GM18502 (cell line): ENCODE results near the gene CEBPA.

ENCODE experiments used
- ATAC-seq: cut with Tn5 transposase; IDR thresholded peaks from one replicate; pipeline ENCODE4 v1.9.1; 2021; ENCODE audit warnings: mild to moderate bottlenecking; ENCODE audit not compliant: unreplicated experiment, poor library complexity

CEBPA gene

DNA sequence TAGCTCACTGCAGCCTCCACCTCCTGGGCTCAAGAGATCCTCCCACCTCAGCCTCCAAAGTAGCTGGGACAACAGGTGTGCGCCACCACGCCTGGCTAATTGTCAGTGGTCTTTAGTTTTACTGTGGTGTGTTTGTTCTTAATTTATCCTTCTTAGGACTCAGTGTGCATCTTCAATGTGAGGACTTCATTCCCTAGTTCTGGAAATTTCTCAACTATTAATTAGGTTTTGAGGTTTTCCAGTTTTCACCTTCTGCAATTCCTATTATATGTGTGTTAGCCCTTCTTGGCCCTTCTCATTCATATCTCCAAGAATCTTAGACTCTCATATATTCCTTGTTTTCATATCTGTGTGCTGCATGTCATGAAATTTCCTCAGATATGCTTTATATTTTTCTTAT, 44.5 kb downstream of the CEBPA start:
- ATAC-seq, result no peak

DNA sequence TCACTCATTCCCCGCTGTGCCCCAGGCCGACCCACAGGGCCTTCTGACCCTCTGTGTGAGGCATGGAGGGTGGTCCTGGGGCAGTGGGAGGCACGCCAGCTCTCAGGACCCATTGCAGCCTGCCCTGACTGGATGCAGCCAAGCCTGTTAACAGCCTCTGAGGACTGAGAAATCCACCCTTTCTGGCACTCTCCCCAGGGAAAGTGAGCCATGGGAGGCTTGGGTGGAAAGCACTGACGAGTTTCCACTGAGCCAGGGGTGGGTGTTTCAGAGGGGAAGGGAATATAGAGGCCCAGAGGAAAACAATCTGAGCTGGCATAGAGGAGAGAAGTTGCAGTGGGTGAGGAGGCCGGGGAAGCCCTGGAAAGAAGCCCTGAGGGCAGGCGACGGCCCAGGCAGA, 46.1 kb downstream of the CEBPA start:
- no peak for ATAC-seq

DNA sequence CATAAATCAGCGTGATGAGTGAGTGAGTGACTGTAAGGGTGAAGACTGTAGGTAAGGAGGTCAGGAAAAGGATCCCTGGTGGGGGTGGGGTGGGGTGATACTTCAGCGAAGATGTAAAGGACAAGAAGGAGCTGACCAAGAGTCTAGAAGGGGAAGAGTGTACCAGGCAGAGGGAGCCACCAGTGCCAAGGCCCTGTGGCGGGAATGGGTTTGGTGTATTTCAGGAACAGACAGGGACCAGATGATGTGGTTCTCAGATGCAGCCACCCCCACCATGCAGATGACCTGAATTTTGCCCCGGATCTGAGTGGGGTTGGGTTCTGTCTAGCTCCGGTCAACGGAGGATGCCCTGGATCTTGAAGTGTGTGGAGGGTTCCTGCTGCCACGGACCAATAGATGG, 46.6 kb downstream of the CEBPA start:
- ATAC-seq, result no peak

DNA sequence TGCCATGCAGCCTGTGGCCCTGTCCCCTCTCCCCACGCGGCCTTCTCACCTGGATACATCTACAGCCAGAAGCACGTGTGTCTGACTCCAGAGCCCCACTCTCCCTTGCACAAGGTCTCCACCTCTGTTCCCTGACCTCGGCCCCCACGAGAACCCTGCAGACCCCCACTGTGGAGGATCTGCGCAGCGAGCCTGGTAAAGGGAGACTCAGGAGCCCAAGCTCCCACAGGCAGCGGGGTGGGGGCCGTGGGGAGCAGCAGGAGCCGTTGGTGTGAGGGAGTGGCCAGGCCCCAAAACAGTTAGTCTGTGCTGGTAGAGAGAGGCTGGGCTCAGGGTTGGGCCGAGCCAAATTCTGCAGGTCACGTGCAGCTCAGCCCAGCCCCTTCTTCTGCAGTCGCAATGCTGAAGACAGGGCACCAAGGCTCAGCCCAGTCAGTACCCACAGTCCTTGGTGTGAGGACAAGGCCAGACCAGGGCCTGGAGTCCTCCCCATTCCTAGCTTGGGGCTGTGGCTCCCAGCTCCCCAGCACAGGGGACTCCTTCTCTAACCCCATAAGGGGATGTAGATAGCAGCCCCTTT, 48.0 kb downstream of the CEBPA start:
- no peak for ATAC-seq

DNA sequence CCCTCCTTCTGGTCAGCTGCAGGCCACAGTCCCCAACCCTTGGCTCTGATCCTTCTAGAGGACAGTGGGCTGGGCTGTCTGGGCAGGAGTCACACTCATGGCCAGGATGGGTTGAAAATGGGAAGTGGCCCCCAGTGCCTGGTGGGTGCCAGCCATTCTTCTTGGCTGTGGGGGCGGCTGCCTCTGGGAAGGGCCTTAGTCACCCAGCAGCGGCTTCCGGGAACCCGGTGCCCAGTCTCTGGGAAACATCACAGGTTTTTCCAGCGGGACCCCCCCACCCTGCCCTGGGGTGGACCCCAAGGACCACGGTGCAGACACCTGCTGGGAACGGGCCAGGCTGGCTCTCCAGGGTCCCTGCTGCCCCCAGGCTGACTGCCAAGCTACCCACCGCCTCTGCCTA, 49.4 kb downstream of the CEBPA start:
- no peak for ATAC-seq

DNA sequence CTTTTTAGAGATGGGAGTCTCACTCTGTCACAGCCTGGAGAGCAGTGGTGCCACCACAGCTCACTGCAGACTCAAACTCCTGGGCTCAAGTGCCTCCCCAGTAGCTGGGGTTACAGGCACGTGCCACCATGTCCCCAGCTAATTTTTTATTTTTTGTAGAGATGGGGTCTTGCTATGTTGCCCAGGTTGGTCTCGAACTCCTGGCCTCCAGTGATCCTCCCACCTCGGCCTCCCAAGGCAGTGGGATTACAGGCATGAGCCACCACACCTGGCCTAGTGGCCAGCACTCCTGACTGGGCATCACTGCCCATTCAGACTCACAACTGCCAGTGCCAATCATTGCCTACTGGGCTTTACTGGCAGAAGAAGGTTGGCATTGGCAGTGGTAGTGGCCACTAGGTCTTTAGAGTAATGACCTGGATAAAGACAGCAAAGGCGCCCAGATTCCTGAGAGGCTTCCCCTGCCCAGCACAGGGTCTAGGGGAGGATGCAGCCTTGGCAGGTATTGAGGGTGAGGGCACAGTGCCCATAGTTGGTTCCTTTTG, 49.8 kb downstream of the CEBPA start:
- ATAC-seq, result no peak

DNA sequence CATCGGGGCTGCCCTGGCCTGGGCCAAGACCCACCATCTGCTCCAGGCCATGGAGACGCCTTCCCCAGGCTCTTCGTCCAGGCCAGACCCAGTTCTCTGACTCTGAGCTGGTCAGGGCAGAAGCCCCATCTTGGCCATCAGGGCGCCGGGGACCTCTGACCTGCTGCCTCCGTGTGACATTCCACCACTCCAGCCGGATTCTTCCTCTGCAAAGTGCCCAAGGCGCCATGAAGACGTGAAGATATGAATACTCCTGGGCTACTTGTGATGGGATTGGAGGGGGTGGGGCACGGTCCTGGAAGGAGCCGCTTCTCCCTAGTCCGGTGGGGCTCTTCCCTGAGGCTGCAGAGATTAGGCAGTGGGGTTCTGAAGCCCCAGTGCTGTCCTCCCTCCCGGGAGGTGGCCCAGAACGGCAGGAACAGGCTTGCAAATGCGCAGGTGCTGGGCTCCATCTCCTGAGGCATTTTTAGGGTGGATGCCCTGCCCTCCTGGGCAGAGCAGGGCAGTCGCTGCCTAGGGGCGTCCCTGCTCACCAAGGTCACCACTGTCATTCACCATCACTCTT, 50.7 kb downstream of the CEBPA start:
- ATAC-seq, result no peak

DNA sequence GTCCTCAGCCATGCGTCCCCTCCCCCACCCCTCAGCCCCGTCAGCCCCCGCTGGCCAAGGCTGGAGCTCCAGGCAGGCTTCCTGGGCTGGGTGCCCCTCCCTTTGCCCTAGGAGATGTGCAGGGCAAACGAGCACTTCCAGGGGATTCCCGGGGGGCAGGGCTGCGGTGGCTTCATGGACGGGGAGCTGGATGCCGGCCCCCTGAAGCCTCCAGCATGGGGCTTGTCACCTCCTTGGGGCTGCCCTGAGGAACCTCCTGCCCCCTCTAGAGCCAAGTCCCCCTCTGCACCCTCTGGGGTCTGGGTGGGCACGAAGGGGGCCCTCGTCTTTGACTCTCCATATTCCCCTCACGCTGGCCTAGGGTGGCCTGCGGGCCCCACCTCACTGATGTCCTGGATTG, 51.3 kb downstream of the CEBPA start:
- ATAC-seq, result no peak

DNA sequence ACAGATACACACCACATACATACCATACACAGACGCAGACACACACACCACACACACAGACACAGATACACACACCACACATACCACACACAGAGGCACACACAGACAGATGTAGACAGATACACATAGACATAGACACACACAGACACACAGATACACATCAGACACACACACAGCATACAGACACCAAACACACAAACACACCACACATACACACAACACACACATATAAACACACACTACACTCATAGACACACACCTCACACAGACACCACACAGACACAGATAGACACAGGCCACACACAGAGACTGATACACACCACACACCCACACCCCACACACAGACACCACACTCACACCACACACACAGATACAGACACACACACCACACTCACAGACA, 51.8 kb downstream of the CEBPA start:
- ATAC-seq, result no peak
